Measurements from ENCODE around the gene EFNA5.

Gene EFNA5

GRCh38 chr5:107670932-107671741 lies at the start of gene EFNA5:
Gene EFNA5 (minus strand): TSS chr5:107670937.
- DNase-seq, result no peak

GRCh38 chr5:107719034-107719606 lies 48.4 kb upstream of the EFNA5 start:
- DNase-seq, result no peak

GRCh38 chr5:107717816-107718215 lies 47.1 kb upstream of the EFNA5 start:
- no peak for DNase-seq

- no peak for DNase-seq
These were observed 42.5 kb upstream of the EFNA5 start for GRCh38 chr5:107713228-107713627.

- DNase-seq, result no peak
These were observed 41.7 kb upstream of the EFNA5 start for GRCh38 chr5:107712359-107712870.

- DNase-seq, result no peak
These were observed 34.8 kb upstream of the EFNA5 start for GRCh38 chr5:107705402-107706014.

- DNase-seq, result no peak
These were observed 34.1 kb upstream of the EFNA5 start for GRCh38 chr5:107704681-107705401.

GRCh38 chr5:107700481-107700880 lies 29.7 kb upstream of the EFNA5 start:
- DNase-seq, result no peak

- no peak for DNase-seq
These were observed 28.7 kb upstream of the EFNA5 start for GRCh38 chr5:107699425-107699824.

GRCh38 chr5:107698286-107698685 lies 27.5 kb upstream of the EFNA5 start:
- DNase-seq, result no peak

GRCh38 chr5:107696498-107696897 lies 25.8 kb upstream of the EFNA5 start:
- no peak for DNase-seq

GRCh38 chr5:107696080-107696479 lies 25.3 kb upstream of the EFNA5 start:
- DNase-seq, result no peak

- no peak for DNase-seq
These were observed 17.2 kb upstream of the EFNA5 start for GRCh38 chr5:107687937-107688336.

GRCh38 chr5:107687404-107687803 lies 16.7 kb upstream of the EFNA5 start:
- no peak for DNase-seq

- no peak for DNase-seq
These were observed 11.8 kb upstream of the EFNA5 start for GRCh38 chr5:107682533-107682932.

GRCh38 chr5:107680799-107681198 lies 10.1 kb upstream of the EFNA5 start:
- DNase-seq, result no peak

- no peak for DNase-seq
These were observed 9.4 kb upstream of the EFNA5 start for GRCh38 chr5:107680099-107680498.

GRCh38 chr5:107676702-107677101 lies 6.0 kb upstream of the EFNA5 start:
- DNase-seq, result no peak

GRCh38 chr5:107675201-107675600 lies 4.5 kb upstream of the EFNA5 start:
- no peak for DNase-seq

GRCh38 chr5:107674655-107675054 lies 3.9 kb upstream of the EFNA5 start:
- DNase-seq, result no peak

- DNase-seq, result peak; percentile 77
These were observed 2.8 kb upstream of the EFNA5 start for GRCh38 chr5:107673368-107674136.

GRCh38 chr5:107673039-107673367 lies 2.3 kb upstream of the EFNA5 start:
- no peak for DNase-seq
